GM21786 (cell line): ENCODE data around the gene CCDC15.
"Not testable (repeated sequence)": the region's sequence is repeated elsewhere in the genome, so short reads cannot be mapped to it uniquely, and the experiment has no call there.

Experiments
- ATAC-seq: cut with Tn5 transposase; IDR thresholded peaks from one replicate; pipeline ENCODE4 v1.9.1; 2021; ENCODE audit not compliant: unreplicated experiment

Gene CCDC15

DNA sequence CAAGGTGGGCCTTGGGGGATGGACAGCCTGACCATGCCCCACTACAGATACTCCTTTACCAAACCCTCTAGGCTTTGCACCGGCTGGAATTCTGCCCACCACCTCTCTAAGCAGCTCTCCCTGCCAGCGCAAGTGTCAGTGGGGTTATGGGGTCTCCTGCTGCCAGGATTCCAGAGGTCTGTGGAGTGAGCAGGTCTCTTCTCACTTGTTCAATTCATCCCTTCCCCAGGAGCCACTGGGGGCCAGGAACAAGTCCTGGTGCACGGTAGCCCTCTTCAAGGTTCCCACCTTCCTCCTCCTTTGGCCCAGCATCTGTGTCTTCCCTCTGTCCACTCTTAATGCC, 30.5 kb downstream of the CCDC15 start:
- no peak for ATAC-seq

GRCh38 chr11:124987096-124987495, 33.1 kb downstream of the CCDC15 start:
- ATAC-seq, result no peak

- ATAC-seq, result no peak
These were observed 34.1 kb downstream of the CCDC15 start for GRCh38 chr11:124988063-124988462.

- no peak for ATAC-seq
These were observed 47.2 kb downstream of the CCDC15 start for GRCh38 chr11:125001079-125001778.

DNA sequence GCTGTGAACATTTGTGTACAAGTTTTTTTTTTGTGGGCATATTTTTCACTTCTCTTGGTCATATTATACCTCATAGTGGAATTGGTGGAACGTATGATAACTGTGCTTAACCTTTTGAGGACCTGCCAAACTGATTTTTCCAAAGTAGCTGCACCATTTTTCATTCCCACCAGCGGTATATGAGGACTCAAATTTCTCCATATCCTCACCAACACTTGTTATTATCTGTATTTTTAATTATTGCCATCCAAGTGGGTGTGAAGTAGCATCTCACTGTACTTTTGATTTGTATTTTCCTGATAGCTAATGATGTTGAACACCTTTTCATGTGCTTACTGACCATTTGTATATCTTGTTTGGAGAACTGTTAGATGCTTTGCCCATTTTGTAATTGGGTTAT, 47.8 kb downstream of the CCDC15 start:
- no peak for ATAC-seq

- no peak for ATAC-seq
These were observed 51.5 kb downstream of the CCDC15 start for GRCh38 chr11:125005491-125005890.

- no peak for ATAC-seq
These were observed 62.4 kb downstream of the CCDC15 start for GRCh38 chr11:125016413-125016812.

DNA sequence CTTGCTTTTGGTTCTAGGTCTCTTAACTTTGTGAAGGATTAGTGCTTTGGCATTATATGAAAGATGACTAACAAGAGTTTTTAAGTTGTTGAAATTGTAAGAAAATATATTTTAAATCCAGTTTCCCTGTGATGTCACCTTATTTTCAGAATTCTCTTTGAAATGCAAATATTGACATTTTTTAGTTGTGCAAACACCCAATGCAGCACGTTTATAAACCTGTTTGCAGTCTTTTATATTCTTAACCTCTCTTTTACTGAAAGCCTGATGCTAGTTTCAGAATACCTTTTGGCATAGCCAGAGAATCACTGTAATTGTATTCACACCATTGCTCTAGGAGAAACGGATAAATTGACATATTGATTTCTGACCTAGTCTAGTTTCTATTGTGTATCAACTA, 66.3 kb downstream of the CCDC15 start:
- no peak for ATAC-seq

DNA sequence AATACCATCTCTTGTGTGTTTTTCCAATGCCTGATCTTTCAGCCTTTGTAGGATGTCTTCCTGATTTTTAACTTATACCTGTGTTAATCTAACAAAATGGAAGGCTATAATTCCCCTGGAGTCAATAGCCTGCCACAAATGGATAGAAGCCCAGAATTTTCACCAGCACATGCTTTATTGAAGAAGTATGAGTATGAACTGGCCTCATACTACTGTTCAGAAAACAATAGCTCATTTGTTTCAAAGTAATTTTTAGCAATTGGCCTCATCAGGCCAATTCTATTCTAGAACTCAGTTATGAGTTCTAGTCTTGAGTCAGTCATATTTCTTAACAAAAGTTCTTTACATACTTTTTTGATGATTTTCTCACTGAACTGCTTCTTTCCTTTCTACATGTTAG, 68.5 kb downstream of the CCDC15 start:
- ATAC-seq, result no peak

GRCh38 chr11:125025968-125026367, 72.0 kb downstream of the CCDC15 start:
- no peak for ATAC-seq

DNA sequence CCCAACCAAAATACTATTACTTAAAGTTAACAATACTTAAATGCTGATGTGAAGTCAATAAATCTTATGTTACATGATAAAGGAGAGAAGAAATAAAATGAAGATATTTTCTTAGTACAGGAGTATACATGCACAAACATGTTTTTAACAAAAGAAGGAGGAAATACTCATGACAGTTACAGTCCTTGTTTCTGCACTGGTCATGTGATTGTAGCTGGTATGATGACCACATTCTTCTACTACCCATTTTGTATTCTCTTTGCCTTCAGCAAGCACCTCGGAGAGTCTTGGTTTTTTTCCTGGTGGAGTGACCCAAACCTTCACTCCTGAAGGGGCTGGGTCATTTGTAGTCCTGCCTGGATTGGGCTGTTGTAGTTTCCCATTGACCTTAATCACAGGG, 75.4 kb downstream of the CCDC15 start:
- ATAC-seq, result not testable (repeated sequence)

DNA sequence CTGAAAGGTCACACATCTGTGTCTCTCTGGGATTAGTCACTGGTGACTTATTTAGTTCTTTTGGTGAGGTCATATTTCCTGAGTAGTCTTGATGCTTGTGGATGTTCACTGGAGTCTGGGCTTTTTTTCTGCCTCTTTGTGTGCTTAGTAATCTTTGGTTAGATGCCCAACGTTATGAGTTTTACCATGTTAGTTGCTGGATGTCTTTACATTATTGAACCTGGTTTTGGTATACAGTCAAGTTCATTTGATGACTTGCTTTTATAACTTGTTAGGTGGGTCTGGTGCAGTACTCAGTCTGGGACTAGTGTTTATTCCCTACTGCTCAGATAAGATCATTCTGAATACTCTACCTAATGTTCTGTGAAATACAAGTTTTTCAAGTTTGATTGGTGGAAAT, 82.9 kb downstream of the CCDC15 start:
- ATAC-seq, result no peak

GRCh38 chr11:125049164-125049792, 95.3 kb downstream of the CCDC15 start:
- ATAC-seq, result no peak

DNA sequence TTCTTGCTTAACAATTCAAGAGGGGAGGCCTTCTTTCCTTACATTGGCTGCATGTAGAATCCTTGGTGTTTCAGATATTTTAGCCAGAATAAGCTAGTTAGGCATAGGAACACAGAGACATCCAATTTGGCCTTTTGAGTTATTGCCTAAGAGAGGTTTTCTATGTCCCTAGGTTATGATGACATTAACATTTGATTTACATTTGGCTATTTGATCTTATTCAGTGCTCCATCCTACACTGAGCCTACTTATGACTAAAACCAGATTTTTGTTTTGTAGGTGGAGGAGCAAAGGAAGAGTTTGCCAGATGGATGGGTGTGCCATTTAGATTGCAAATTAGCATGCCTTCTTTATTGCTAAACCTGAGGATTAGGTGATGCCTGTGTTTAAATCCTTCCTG, 98.0 kb downstream of the CCDC15 start:
- no peak for ATAC-seq

DNA sequence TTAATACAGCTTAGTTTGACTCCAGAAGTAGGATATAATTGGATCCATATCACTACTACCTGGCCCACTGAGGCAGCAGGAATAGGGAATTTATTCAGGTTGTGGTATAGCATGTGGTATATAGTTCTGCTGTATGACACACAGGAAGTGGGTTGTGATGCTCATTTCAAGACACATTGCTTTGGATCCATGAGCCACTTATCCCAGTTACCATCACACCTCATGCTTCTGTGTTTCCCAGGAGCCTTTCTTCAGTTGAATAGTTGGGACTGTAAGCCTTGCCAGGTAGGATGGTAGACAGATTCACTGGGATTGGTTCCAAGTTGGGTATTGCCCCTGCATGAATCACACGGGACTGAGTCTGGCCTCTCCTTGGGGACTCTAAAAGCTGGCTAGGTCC, 99.2 kb downstream of the CCDC15 start:
- no peak for ATAC-seq

DNA sequence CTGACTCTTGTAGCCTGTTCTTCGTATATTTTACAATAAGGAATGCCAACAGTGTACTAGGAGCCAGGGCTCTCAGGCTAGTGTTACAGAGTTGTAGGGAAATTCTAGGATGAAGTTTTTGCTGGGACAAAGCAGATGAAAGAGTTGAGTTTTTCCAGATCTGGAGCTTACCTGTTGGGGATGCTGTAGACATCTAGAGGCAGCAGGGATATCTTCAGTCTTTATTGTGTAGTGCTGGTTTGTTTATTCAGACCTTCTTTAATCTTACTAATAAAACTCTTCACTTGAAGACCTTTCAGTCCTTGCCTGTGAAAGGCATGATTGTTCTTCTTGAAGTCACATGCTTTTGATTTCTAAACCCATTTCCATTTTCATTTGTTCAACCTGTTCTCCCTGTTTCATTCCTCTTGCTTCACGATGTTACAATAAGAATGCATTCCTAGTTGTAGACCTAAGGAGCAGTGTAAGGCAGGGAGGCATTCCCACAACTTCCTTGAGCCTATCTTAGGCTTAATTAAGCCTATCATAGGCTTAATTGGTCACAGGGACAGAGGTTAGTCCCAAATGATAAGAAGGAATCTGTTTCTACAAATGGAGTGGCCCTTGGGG, 101.2 kb downstream of the CCDC15 start:
- no peak for ATAC-seq

- not testable (repeated sequence) for ATAC-seq
These were observed 102.1 kb downstream of the CCDC15 start for GRCh38 chr11:125056111-125056510.

DNA sequence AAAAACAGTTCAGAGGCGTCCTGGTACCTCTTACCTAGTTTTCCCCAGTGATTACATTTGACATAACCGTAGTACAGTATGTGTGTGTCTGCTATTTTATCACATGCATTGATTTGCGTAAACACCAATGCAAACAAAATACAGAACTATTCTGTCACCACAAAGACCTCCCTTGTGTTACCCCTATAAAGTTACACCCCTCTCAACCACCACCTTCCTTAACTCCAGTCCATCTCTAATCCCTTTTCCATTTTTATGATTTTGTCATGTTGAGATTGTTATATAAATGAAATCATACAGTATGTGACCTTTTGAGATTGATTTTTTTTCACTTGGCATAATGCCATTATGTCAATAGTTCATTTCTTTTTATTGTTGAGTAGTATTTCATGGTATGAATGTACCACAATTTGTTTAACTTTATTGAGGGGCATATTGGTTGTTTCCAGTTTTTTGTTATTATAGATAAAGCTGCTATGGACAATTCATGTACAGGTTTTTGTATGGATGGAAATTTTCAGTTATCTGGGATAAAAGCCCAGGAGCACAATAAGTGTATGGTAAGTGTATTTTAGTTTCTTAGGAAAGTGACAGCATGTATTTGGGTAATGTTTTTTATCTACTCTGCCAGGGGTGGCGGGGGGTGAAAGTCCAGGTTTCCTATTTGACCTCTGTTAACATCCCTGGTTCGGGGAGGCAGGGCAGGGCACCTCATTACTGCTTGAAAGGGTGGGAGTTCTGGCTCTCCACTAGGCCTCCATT, 103.1 kb downstream of the CCDC15 start:
- no peak for ATAC-seq

DNA sequence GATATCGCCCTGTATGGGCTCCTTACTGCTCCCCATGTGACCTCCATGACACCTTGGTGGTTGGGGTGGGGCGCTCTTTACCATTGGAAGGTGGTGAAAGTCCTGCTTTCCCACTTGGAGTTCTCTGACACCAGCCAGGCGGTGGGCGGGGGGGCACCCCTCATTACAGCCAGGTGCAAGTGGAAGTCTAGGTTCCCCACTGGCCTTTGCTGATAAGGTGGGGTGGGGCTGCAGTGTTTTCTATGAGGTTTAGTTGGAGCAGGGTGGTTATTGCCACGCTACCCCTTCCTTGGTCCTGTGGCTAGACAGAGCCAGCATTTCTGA, 103.7 kb downstream of the CCDC15 start:
- ATAC-seq, result no peak

DNA sequence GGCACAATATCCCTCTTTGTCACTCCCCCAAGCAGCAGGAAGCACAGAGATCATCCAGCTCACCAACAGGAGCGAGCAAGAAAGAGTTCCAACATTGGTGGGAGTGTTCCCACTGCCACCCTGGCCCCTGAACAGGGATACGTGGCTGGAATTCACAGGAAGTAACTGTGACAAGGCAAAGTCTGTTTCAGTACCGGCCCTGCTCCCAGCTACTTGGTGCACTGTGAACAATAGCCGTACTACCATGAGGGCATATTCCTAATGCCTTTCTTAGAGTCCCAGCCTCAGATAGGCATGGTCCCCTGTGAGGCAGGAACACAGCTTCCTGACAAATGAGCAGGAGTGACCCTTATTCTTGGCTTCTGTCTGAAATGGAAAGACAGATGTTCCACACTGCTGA, 107.3 kb downstream of the CCDC15 start:
- ATAC-seq, result no peak

DNA sequence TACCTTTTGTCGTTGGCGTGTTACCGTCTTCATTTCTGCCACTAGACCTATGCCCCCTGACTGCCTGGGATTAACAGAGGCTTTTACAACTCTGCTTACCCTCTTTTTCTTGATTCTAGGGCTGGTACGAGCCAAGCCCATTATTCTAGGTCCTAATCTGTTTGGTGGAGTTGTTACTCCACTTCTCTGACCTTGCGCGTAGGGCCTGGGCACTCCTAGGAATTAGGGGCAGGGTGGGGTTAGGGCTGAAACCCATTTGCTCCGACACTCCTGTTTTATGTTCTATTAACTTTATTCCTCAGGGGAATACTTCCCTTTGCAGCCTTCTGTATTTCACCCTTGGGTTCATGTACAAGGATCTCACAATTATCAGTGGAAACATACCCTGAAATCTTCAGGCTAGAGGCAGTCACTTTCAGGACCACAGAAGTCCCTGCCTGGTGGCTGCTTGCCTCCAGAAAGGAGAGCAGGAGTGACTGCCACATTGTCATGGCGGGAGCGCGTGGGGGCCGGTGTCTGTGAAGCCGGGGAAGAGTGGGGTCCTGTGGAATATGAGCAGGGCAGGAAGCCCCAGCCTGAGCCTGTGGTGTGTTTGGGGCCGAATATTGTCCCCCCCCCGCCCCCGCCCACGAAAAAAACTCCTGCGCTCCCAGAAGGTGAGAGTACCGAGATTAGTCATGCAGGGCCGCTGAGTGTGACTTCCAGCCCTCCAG, 108.4 kb downstream of the CCDC15 start:
- ATAC-seq, result peak; percentile 0
